Measurements from ENCODE around the gene SLCO3A1.

DNA sequence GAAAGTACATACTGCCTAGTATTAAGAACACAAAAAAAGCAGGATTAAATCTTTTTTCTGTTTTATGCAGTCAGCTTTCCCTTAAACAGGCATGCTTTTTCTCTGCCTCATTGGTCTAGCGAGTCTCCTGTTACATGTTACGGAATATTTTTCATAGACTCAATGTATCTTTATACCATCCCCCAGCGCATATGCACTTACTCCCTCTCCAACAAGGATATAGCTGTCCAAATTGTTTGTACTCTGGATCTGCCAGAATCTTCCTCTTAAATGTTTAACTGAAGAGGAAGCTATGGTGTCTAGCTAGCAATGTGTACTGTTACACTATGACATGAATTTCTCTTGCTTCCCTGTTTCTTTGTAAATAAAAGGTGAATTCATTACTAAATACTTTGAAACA, 9.2 kb upstream of the SLCO3A1 start:
- TF ChIP-seq, protein P1, sequence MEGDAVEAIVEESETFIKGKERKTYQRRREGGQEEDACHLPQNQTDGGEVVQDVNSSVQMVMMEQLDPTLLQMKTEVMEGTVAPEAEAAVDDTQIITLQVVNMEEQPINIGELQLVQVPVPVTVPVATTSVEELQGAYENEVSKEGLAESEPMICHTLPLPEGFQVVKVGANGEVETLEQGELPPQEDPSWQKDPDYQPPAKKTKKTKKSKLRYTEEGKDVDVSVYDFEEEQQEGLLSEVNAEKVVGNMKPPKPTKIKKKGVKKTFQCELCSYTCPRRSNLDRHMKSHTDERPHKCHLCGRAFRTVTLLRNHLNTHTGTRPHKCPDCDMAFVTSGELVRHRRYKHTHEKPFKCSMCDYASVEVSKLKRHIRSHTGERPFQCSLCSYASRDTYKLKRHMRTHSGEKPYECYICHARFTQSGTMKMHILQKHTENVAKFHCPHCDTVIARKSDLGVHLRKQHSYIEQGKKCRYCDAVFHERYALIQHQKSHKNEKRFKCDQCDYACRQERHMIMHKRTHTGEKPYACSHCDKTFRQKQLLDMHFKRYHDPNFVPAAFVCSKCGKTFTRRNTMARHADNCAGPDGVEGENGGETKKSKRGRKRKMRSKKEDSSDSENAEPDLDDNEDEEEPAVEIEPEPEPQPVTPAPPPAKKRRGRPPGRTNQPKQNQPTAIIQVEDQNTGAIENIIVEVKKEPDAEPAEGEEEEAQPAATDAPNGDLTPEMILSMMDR (conservative IDR thresholded peaks at IDR 0.05 in 1 of 2, IDR thresholded peaks at IDR 0.05 in 1 of 2; ENCODE audit: low read depth in 1 of 2, low read length in 2 of 2), result no peak
- TF ChIP-seq EZH2 (IDR thresholded peaks at IDR 0.05; ENCODE audit: low read length, missing control alignments), result no peak
